K562 (cell line): Measurements from ENCODE around the gene HIF1AN.

ENCODE experiments used
- EZH2 ChIP-seq: IDR thresholded peaks from 2 replicates; pipeline ENCODE4 v1.6.1; 2012; ENCODE audit warnings: low read depth, mild to moderate bottlenecking, inconsistent platforms, low read length, borderline replicate concordance
- FOXP4 ChIP-seq: sonication (generic); formaldehyde crosslinking; IDR thresholded peaks from 2 replicates; pipeline ENCODE4 v1.8.0; 2022; ENCODE audit warnings: mild to moderate bottlenecking, missing genetic modification reagents, borderline replicate concordance
- JUND ChIP-seq, 2 experiments: IDR thresholded peaks; 2 replicates in 1 of 2; 3 replicates in 1 of 2; pipeline ENCODE4 v1.6.1; 2011; ENCODE audit warnings: borderline replicate concordance in 2 of 2, low read depth in 2 of 2, low read length in 2 of 2, improper control_type of control experiment in 1 of 2, missing biosample characterization in 1 of 2, missing genetic modification characterization in 1 of 2, missing genetic modification reagents in 1 of 2
- MAX ChIP-seq: sonication (generic); formaldehyde crosslinking; IDR thresholded peaks from 2 replicates; pipeline ENCODE4 v1.9.0; 2022; ENCODE audit warnings: mild to moderate bottlenecking, missing genetic modification reagents
- YY1 ChIP-seq, 3 experiments: IDR thresholded peaks; 2 replicates each; pipeline ENCODE4 v1.6.1; 2011; ENCODE audit warnings: low read length in 2 of 3, mild to moderate bottlenecking in 2 of 3, moderate library complexity in 2 of 3, borderline replicate concordance in 1 of 3, control low read depth in 1 of 3, low read depth in 1 of 3; ENCODE audit not compliant: insufficient read depth in 3 of 3, insufficient replicate concordance in 2 of 3, control insufficient read depth in 1 of 3, insufficient read length in 1 of 3; ENCODE audit errors: extremely low read depth in 1 of 3
- ZFP36 ChIP-seq: fragments of 150-350 bp; IDR thresholded peaks from 2 replicates; pipeline ENCODE4 v1.6.1; 2018; ENCODE audit warnings: low read length, low read depth; ENCODE audit not compliant: partially characterized antibody

- TF ChIP-seq YY1 (IDR thresholded peaks at IDR 0.05; ENCODE audit: borderline replicate concordance in 1 of 3, control insufficient read depth in 1 of 3, extremely low read depth in 1 of 3, insufficient read depth in 3 of 3, insufficient read length in 1 of 3, insufficient replicate concordance in 2 of 3, low read depth in 1 of 3, low read length in 2 of 3): peak in 2 of 3 experiments; percentile 76 to 82
- no peak for TF ChIP-seq MAX
- no peak for TF ChIP-seq JUND (IDR thresholded peaks at IDR 0.05; ENCODE audit: borderline replicate concordance, low read depth, low read length)
- no peak; the same call in 2 of the 3 replicates for TF ChIP-seq JUND (tag; IDR thresholded peaks at IDR 0.05; ENCODE audit: borderline replicate concordance, low read depth, low read length)
- no peak for TF ChIP-seq FOXP4 (CRISPR knock-in tag)
- no peak for TF ChIP-seq ZFP36
- TF ChIP-seq EZH2: no peak
Measured at GRCh38 chr10:100535715-100536353, at the start of gene HIF1AN.
